T-helper 17 cell (primary cell): ENCODE results near the gene LMF1. TPM values are rescaled to one million over a fixed set of nuclear protein-coding genes. Genes with fewer than 3 reads are reported as not detected.

Experiments used
- ATAC-seq: fragments of 150-1000 bp; cut with Tn5 transposase; 2 replicates; pipeline ENCODE4 v1.10.0; 2021; ENCODE audit warnings: mild to moderate bottlenecking, moderate library complexity
- DNase-seq, 3 donors: peaks; one replicate each; pipeline versions ENCODE4 v3.0.0 to v3.0.0-alpha.2; 2020 to 2021
- H3K9me3 ChIP-seq: one replicate; pipeline ENCODE4 v1.7.0; 2013; ENCODE audit warnings: low read length, mild to moderate bottlenecking; ENCODE audit not compliant: control insufficient read depth, poor library complexity, severe bottlenecking
- H3K27ac Mint-ChIP-seq: one replicate; pipeline ENCODE4 v1.8.0; 2022; ENCODE audit warnings: mild to moderate bottlenecking, moderate library complexity, mixed read lengths
- H3K27me3 Mint-ChIP-seq: one replicate; pipeline ENCODE4 v1.8.0; 2022; ENCODE audit warnings: mixed read lengths
- H3K36me3 Mint-ChIP-seq: one replicate; pipeline ENCODE4 v1.8.0; 2022; ENCODE audit warnings: low read depth, mixed read lengths
- H3K4me1 Mint-ChIP-seq: one replicate; pipeline ENCODE4 v1.8.0; 2022; ENCODE audit warnings: mild to moderate bottlenecking, mixed read lengths
- H3K4me3 Mint-ChIP-seq: one replicate; pipeline ENCODE4 v1.8.0; 2022; ENCODE audit warnings: mild to moderate bottlenecking, moderate library complexity, mixed read lengths
- total RNA-seq, 4 donors: library from RNA in 2 of 4; stranded (reverse) in 2 of 4; gene quantifications; one replicate each; pipeline ENCODE4 v1.2.3 and lab custom pipeline; 2022 to 2026

Gene LMF1
- total RNA-seq, 2 donors from 2014 or later: 44.4 to 45.6 TPM

DNA sequence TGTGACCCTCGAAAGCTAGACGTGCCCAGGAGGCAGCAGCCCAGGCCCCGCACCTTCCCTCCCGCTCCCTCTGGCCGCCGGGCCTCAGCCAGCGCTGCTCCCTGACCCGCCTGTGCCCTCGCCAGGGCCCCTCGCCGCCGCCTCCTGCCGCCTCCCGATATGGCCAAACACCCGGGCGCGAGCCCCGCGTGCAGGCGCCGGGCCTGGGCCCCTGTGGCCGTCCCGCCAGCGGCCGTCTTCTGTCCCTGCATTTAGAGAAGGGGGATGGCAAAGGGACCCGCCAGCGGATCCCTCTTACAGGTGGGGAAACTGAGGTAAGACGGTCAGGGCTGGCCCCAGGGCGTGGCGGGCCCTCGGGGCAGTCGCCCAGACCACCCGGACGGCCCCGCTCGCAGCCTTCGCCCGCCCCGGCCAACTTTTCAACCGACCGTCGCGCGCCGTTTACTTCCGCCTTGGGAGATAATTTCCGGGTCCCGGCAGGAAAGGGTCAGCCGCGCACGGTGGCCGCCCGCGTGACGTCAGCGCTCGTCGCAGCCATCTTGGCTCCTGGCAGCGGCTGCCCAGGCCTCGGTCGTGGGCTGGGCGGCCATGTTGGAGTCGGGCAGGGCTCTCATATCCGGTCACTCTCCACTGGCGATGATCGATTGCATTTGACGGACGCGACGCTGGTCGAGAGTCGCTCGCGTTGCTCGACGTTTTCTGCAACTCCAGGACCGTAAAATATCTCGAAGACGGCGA, 163.3 kb downstream of the LMF1 start:
- H3K27me3 Mint-ChIP-seq: peaks cover 9% of the 10 kb centered on the region
- no peaks in the 10 kb centered on the region for H3K36me3 Mint-ChIP-seq
- H3K4me1 Mint-ChIP-seq: peaks cover 9% of the 10 kb centered on the region
- H3K4me3 Mint-ChIP-seq: peak overlapping the region; percentile 94
- DNase-seq (peak; percentile 61 to 71 (median 62)), ATAC-seq (peak; percentile 91)
- H3K27ac Mint-ChIP-seq: peak overlapping the region; percentile 94
- no peaks in the 10 kb centered on the region for H3K9me3 ChIP-seq

DNA sequence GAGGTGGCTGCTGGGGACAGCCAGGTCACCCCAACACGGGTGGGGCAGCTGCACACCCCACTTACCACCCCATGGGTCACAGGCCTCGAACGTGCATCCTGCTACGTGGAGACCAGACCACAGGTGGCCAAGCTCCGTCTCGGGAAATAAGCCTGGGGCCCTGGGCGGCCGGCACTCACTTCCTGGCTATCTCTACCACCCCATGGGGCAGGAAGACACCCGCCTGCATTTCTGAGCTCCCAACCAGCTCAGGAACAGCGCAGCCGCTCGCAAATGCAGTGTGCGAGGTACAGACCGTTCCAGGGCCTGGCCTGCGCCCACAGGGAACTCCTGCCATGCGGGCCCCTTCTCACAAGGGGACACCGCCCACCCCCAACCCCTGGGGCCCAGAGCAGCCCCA, 165.3 kb downstream of the LMF1 start:
- peaks cover 7% of the 10 kb centered on the region for H3K27me3 Mint-ChIP-seq
- ATAC-seq (no peak), DNase-seq (no peak)
- H3K9me3 ChIP-seq: no peaks in the 10 kb centered on the region
- no peaks in the 10 kb centered on the region for H3K36me3 Mint-ChIP-seq
- H3K4me1 Mint-ChIP-seq: peaks cover 9% of the 10 kb centered on the region
- no peak overlapping the region for H3K27ac Mint-ChIP-seq
- H3K4me3 Mint-ChIP-seq: no peak overlapping the region

DNA sequence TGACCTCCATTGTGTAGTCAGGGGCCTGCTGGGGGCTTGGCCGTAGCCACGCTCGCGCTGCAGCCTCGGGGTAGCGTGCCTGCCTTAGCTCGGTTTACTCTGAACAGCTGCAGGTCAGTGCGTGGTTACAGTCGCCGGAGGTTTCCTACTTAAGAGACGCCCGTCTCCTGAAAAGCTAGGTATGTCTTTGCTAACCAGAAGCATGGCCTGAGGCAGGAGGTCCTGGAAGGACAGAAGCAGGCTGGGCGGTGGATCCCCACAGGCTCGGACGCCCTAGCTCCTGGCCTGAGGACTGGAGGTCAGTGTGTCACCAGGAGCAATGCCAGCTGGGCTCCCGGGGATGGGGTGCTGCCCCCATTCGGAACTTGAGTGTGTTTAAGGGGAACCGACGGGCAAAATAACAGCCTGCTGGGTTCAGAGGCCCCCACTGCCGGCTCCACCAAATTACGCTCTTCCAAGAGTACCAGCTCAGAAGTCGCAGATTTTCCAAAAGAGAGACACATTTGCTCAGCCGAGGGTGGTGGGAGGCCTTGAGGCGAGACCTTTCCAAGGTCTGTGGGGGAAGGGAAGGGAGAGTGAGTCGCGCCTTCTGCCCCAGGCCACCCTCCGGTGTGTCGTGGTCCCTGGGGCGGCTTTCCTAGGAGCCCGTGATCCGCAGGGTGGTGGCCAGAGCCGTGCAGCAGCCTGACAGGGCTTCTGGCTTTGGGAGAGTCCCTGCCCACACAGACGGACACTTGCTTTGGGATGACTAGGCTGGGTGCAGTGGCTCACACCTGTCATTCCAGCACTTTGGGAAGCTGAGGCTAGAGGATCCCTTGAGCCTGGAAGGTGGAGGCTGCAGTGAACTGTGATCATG, 166.4 kb downstream of the LMF1 start:
- peaks cover 9% of the 10 kb centered on the region for H3K4me1 Mint-ChIP-seq
- peaks cover 7% of the 10 kb centered on the region for H3K27me3 Mint-ChIP-seq
- no peaks in the 10 kb centered on the region for H3K9me3 ChIP-seq
- H3K27ac Mint-ChIP-seq: no peak overlapping the region
- no peak for DNase-seq
- no peak overlapping the region for H3K4me3 Mint-ChIP-seq
- ATAC-seq: no peak
- no peaks in the 10 kb centered on the region for H3K36me3 Mint-ChIP-seq

DNA sequence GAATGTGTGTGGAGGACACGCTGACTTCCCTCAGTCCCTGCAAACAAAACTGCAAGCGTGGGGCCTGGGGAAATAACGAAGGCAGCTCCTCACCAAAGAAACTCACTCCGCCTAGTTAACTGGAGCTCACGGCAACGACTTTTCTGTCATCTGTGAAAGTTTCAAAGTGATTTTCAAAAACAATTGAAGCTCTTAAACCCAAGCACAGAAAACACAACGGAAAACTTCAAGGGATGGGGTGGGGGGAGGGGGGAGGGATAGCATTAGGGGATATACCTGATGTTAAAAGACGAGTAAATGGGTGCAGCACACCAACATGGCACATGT, 167.1 kb downstream of the LMF1 start:
- Mint-ChIP-seq H3K27ac (no peak overlapping the region), H3K36me3 (no peaks in the 10 kb centered on the region), H3K4me3 (no peak overlapping the region), H3K4me1 (peaks cover 9% of the 10 kb centered on the region), H3K27me3 (peaks cover 11% of the 10 kb centered on the region)
- DNase-seq (no peak), ATAC-seq (no peak)
- H3K9me3 ChIP-seq: no peaks in the 10 kb centered on the region

Other genes starting within 250 kb of the LMF1 start
- 10 to 100 TPM; 10.3 to 11.8 TPM for gene ANTKMT, start 249.8 kb downstream of the LMF1 start, total RNA-seq
- 1 to 10 TPM; 3.4 to 3.7 TPM for gene CCDC78, start 244.5 kb downstream of the LMF1 start, total RNA-seq
- 10 to 100 TPM in 1 of 2 donors, 1 to 10 TPM in 1; 9.8 to 12.5 TPM for gene HAGHL, start 243.9 kb downstream of the LMF1 start, total RNA-seq
- gene CIAO3, start 230.0 kb downstream of the LMF1 start, total RNA-seq: 10 to 100 TPM; 33.7 to 33.8 TPM
- gene MSLN, start 210.2 kb downstream of the LMF1 start, total RNA-seq: not detected
- 10 to 100 TPM; 14.9 to 17.1 TPM for gene RPUSD1, start 182.6 kb downstream of the LMF1 start, total RNA-seq
- gene CHTF18, start 182.4 kb downstream of the LMF1 start, total RNA-seq: 10 to 100 TPM; 21.1 to 22.4 TPM
- gene GNG13, start 170.2 kb downstream of the LMF1 start, total RNA-seq: not detected
- gene SOX8, start 10.8 kb upstream of the LMF1 start, total RNA-seq: 1 to 10 TPM; 1.1 to 3.1 TPM
- gene SSTR5, start 101.8 kb upstream of the LMF1 start, total RNA-seq: not detected
- not detected for gene C1QTNF8, start 125.3 kb upstream of the LMF1 start, total RNA-seq
- gene CACNA1H, start 182.1 kb upstream of the LMF1 start, total RNA-seq: 1 to 10 TPM; 8.6 to 9.5 TPM